ENCODE results near the gene ACTN3.

DNA sequence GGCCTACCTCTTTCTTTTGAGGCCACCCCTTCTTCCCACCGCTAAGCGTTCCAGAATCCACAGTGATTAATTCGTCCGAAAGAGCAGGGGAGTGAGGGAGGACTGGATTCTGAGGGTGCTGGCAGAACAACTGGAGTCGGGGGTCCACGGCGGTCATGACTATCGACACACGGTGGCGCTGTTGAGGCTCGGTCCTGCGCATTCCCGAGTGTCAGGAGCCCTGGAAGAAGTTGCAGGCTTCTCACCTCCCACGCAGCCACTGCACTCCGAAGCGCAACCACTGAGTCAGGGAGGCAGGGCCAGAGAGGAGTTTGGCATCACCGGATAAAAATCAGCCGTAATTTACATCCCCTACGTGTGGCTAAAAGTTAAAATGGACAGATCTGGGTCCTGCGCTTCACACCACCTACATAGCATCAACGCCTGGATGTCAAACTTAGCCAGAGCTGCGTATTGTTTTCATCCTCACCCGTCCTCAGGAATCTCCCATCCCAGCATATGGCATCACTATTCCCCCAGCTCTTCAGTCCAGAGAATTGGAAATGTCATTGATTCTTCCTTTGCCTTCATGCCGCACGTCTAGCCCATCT, 32.4 kb downstream of the ACTN3 start:
- peak; percentile 48 for TF ChIP-seq POLR2AphosphoS5 (IDR thresholded peaks at IDR 0.05)
- TF ChIP-seq, protein P1, sequence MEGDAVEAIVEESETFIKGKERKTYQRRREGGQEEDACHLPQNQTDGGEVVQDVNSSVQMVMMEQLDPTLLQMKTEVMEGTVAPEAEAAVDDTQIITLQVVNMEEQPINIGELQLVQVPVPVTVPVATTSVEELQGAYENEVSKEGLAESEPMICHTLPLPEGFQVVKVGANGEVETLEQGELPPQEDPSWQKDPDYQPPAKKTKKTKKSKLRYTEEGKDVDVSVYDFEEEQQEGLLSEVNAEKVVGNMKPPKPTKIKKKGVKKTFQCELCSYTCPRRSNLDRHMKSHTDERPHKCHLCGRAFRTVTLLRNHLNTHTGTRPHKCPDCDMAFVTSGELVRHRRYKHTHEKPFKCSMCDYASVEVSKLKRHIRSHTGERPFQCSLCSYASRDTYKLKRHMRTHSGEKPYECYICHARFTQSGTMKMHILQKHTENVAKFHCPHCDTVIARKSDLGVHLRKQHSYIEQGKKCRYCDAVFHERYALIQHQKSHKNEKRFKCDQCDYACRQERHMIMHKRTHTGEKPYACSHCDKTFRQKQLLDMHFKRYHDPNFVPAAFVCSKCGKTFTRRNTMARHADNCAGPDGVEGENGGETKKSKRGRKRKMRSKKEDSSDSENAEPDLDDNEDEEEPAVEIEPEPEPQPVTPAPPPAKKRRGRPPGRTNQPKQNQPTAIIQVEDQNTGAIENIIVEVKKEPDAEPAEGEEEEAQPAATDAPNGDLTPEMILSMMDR (IDR thresholded peaks at IDR 0.05): peak; percentile 62 to 94 (median 83)
